BLaER1 (cell line): Measurements from ENCODE around the gene SPTBN1.

Experiments used
- H3K27ac ChIP-seq: shearing (Covaris generic); formaldehyde crosslinking; 2 replicates; pipeline ENCODE4 v1.8.1; 2022
- H3K27me3 ChIP-seq: shearing (Covaris generic); formaldehyde crosslinking; 2 replicates; pipeline ENCODE4 v1.8.1; 2022
- H3K36me3 ChIP-seq: shearing (Covaris generic); formaldehyde crosslinking; 2 replicates; pipeline ENCODE4 v1.8.1; 2022
- H3K4me1 ChIP-seq: shearing (Covaris generic); formaldehyde crosslinking; 2 replicates; pipeline ENCODE4 v1.8.1; 2022
- H3K4me2 ChIP-seq: shearing (Covaris generic); formaldehyde crosslinking; 2 replicates; pipeline ENCODE4 v1.8.1; 2022
- H3K4me3 ChIP-seq: shearing (Covaris generic); formaldehyde crosslinking; 2 replicates; pipeline ENCODE4 v1.8.1; 2022
- H3K9ac ChIP-seq: shearing (Covaris generic); formaldehyde crosslinking; 2 replicates; pipeline ENCODE4 v1.8.1; 2022
- H3K9me3 ChIP-seq: shearing (Covaris generic); formaldehyde crosslinking; 2 replicates; pipeline ENCODE4 v1.8.1; 2022
- H4K20me1 ChIP-seq: shearing (Covaris generic); formaldehyde crosslinking; 2 replicates; pipeline ENCODE4 v1.8.1; 2022
- Cebpa-rat ChIP-seq: shearing (Covaris generic); IDR thresholded peaks from 2 replicates; pipeline ENCODE4 v1.8.1; 2022

Gene SPTBN1

GRCh38 chr2:54546518-54546917, 90.4 kb downstream of the SPTBN1 start:
- Histone ChIP-seq H3K4me1 (peaks cover 19% of the 10 kb centered on the region), H3K27ac (no peak overlapping the region), H3K9ac (no peak overlapping the region), H3K4me2 (no peak overlapping the region), H3K9me3 (peaks cover 6% of the 10 kb centered on the region), H4K20me1 (no peaks in the 10 kb centered on the region), H3K27me3 (no peaks in the 10 kb centered on the region), H3K36me3 (no peaks in the 10 kb centered on the region; the same call in 1 of the 2 replicates), H3K4me3 (no peak overlapping the region)
- TF ChIP-seq Cebpa-rat, result no peak

- Histone ChIP-seq H3K27ac (no peak overlapping the region), H3K4me3 (no peak overlapping the region), H3K4me1 (peaks cover 22% of the 10 kb centered on the region), H3K4me2 (no peak overlapping the region), H3K9ac (no peak overlapping the region), H3K27me3 (no peaks in the 10 kb centered on the region), H3K9me3 (peaks cover 6% of the 10 kb centered on the region), H3K36me3 (no peaks in the 10 kb centered on the region; the same call in 1 of the 2 replicates), H4K20me1 (no peaks in the 10 kb centered on the region)
- no peak for TF ChIP-seq Cebpa-rat
Observed at GRCh38 chr2:54546923-54547720, 91.0 kb downstream of the SPTBN1 start.

- Histone ChIP-seq H3K9me3 (peaks cover 6% of the 10 kb centered on the region), H3K9ac (no peak overlapping the region), H3K4me1 (peaks cover 24% of the 10 kb centered on the region), H3K27ac (no peak overlapping the region), H3K4me3 (no peak overlapping the region), H4K20me1 (no peaks in the 10 kb centered on the region), H3K27me3 (no peaks in the 10 kb centered on the region), H3K36me3 (no peaks in the 10 kb centered on the region; the same call in 1 of the 2 replicates), H3K4me2 (no peak overlapping the region)
- no peak for TF ChIP-seq Cebpa-rat
Observed at GRCh38 chr2:54549430-54549829, 93.3 kb downstream of the SPTBN1 start.

- Histone ChIP-seq H3K9ac (no peak overlapping the region), H3K27ac (no peak overlapping the region), H3K4me3 (no peak overlapping the region), H3K4me2 (no peak overlapping the region), H3K9me3 (peaks cover 6% of the 10 kb centered on the region), H3K27me3 (no peaks in the 10 kb centered on the region), H3K36me3 (no peaks in the 10 kb centered on the region; the same call in 1 of the 2 replicates), H4K20me1 (no peaks in the 10 kb centered on the region), H3K4me1 (peaks cover 29% of the 10 kb centered on the region)
- TF ChIP-seq Cebpa-rat, result no peak
Observed at GRCh38 chr2:54549917-54550518, 93.9 kb downstream of the SPTBN1 start.

- no peaks in the 10 kb centered on the region for H4K20me1 ChIP-seq
- peaks cover 34% of the 10 kb centered on the region for H3K4me1 ChIP-seq
- no peaks in the 10 kb centered on the region; the same call in 1 of the 2 replicates for H3K36me3 ChIP-seq
- H3K27me3 ChIP-seq, result no peaks in the 10 kb centered on the region
- no peak overlapping the region for H3K9ac ChIP-seq
- H3K27ac ChIP-seq, result no peak overlapping the region
- peaks cover 6% of the 10 kb centered on the region for H3K9me3 ChIP-seq
- no peak for TF ChIP-seq Cebpa-rat
- no peak overlapping the region for H3K4me2 ChIP-seq
- H3K4me3 ChIP-seq, result no peak overlapping the region
Observed at GRCh38 chr2:54550547-54550946, 94.4 kb downstream of the SPTBN1 start.

GRCh38 chr2:54551123-54551756, 95.1 kb downstream of the SPTBN1 start:
- Histone ChIP-seq H3K4me2 (no peak overlapping the region), H3K4me3 (no peak overlapping the region), H3K27ac (no peak overlapping the region), H3K27me3 (no peaks in the 10 kb centered on the region), H3K36me3 (no peaks in the 10 kb centered on the region; the same call in 1 of the 2 replicates), H3K4me1 (peaks cover 40% of the 10 kb centered on the region), H3K9me3 (peaks cover 6% of the 10 kb centered on the region), H4K20me1 (no peaks in the 10 kb centered on the region), H3K9ac (no peak overlapping the region)
- TF ChIP-seq Cebpa-rat, result no peak

GRCh38 chr2:54553075-54553474, 96.9 kb downstream of the SPTBN1 start:
- H3K9ac ChIP-seq, result no peak overlapping the region
- H3K27me3 ChIP-seq, result no peaks in the 10 kb centered on the region
- no peak overlapping the region for H3K4me3 ChIP-seq
- peak overlapping the region; percentile 38 for H3K4me2 ChIP-seq
- peaks cover 53% of the 10 kb centered on the region for H3K4me1 ChIP-seq
- H4K20me1 ChIP-seq, result no peaks in the 10 kb centered on the region
- no peak overlapping the region for H3K27ac ChIP-seq
- peaks cover 6% of the 10 kb centered on the region for H3K9me3 ChIP-seq
- TF ChIP-seq Cebpa-rat, result no peak
- H3K36me3 ChIP-seq, result no peaks in the 10 kb centered on the region; the same call in 1 of the 2 replicates

- Histone ChIP-seq H3K9me3 (peaks cover 6% of the 10 kb centered on the region), H3K36me3 (no peaks in the 10 kb centered on the region; the same call in 1 of the 2 replicates), H4K20me1 (no peaks in the 10 kb centered on the region), H3K9ac (no peak overlapping the region), H3K4me2 (peak overlapping the region; percentile 38), H3K4me3 (no peak overlapping the region), H3K27me3 (no peaks in the 10 kb centered on the region), H3K27ac (no peak overlapping the region), H3K4me1 (peaks cover 53% of the 10 kb centered on the region)
- no peak for TF ChIP-seq Cebpa-rat
Observed at GRCh38 chr2:54553775-54554174, 97.6 kb downstream of the SPTBN1 start.

- H3K9ac ChIP-seq, result no peak overlapping the region
- H3K9me3 ChIP-seq, result no peaks in the 10 kb centered on the region
- H3K4me3 ChIP-seq, result no peak overlapping the region
- no peak overlapping the region for H3K27ac ChIP-seq
- H4K20me1 ChIP-seq, result peaks cover 10% of the 10 kb centered on the region
- TF ChIP-seq Cebpa-rat, result no peak
- no peaks in the 10 kb centered on the region for H3K36me3 ChIP-seq
- H3K27me3 ChIP-seq, result no peaks in the 10 kb centered on the region
- H3K4me2 ChIP-seq, result peak overlapping the region; percentile 95
- peaks cover 53% of the 10 kb centered on the region for H3K4me1 ChIP-seq
Observed at GRCh38 chr2:54555318-54555837, 99.3 kb downstream of the SPTBN1 start.
